IMR-90 (cell line): ENCODE measurements around the gene NECTIN4. TPM values are rescaled to one million over a fixed set of nuclear protein-coding genes. Genes with fewer than 3 reads are reported as not detected.
A peak's percentile ranks its signal among the peaks of the same experiment; 100 is the strongest.

Source experiments
- ATAC-seq: fragments of 200-7000 bp; cut with Tn5 transposase; 2 replicates; pipeline ENCODE4 v1.9.1; 2020; ENCODE audit warnings: low read depth, mild to moderate bottlenecking, moderate library complexity
- BruUV-seq: library from RNA; stranded (reverse); fragments of 400-500 nt; replicated peaks from 2 replicates; lab custom pipeline; 2021; lab: Mats Ljungman, UMichigan
- CTCF ChIA-PET: fragments of 300-600 bp; formaldehyde crosslinking; extraction: SDS; loops from one replicate; lab custom pipeline; 2021; ENCODE audit warnings: antibody characterized with exemption; lab: Yijun Ruan, JAX
- POLR2A ChIA-PET: fragments of 300-600 bp; sonication (Branson Sonifier 250); formaldehyde crosslinking; loops from one replicate; lab custom pipeline; 2022; ENCODE audit warnings: antibody characterized with exemption; ENCODE audit not compliant: unreplicated experiment; lab: Charles Lee
- DNase-seq: peaks from one replicate; pipeline ENCODE4 v3.0.0; 2013
- H2AFZ ChIP-seq: replicated peaks from 2 replicates; pipeline ENCODE3; 2013; ENCODE audit warnings: low read length, mild to moderate bottlenecking; ENCODE audit not compliant: poor library complexity
- H2AK5ac ChIP-seq: 2 replicates; pipeline ENCODE4 v1.6.1; 2013; ENCODE audit warnings: low read depth, low read length, inconsistent platforms
- H2AK9ac ChIP-seq: replicated peaks from 2 replicates; pipeline ENCODE3; 2013; ENCODE audit warnings: mild to moderate bottlenecking, low read depth, low read length, moderate library complexity; ENCODE audit not compliant: poor library complexity
- H2BK120ac ChIP-seq: 2 replicates; pipeline ENCODE4 v1.6.1; 2013; ENCODE audit warnings: low read depth, low read length, inconsistent platforms
- H2BK15ac ChIP-seq: 3 replicates; pipeline ENCODE4 v1.6.1; 2013; ENCODE audit warnings: low read depth, low read length, inconsistent platforms
- H2BK20ac ChIP-seq: 2 replicates; pipeline ENCODE4 v1.6.1; 2013; ENCODE audit warnings: low read depth, mild to moderate bottlenecking, inconsistent platforms, low read length, moderate library complexity
- H2BK5ac ChIP-seq: 2 replicates; pipeline ENCODE4 v1.6.1; 2013; ENCODE audit warnings: mild to moderate bottlenecking, low read depth, low read length, inconsistent platforms; ENCODE audit not compliant: poor library complexity, severe bottlenecking
- H3K14ac ChIP-seq: replicated peaks from 2 replicates; pipeline ENCODE4 v1.6.1; 2013; ENCODE audit warnings: low read depth, low read length, inconsistent platforms
- H3K18ac ChIP-seq: 2 replicates; pipeline ENCODE4 v1.6.1; 2013; ENCODE audit warnings: low read depth, low read length, control low read depth
- H3K23ac ChIP-seq: 2 replicates; pipeline ENCODE4 v1.6.1; 2013; ENCODE audit warnings: low read depth, low read length, inconsistent platforms
- H3K27ac ChIP-seq: 2 replicates; pipeline ENCODE4 v1.5.1; 2013; ENCODE audit warnings: mild to moderate bottlenecking, control low read depth, low read length; ENCODE audit not compliant: insufficient read depth
- H3K27me3 ChIP-seq: 2 replicates; pipeline ENCODE4 v1.6.1; 2013; ENCODE audit warnings: low read length; ENCODE audit not compliant: control insufficient read depth, insufficient read depth
- H3K36me3 ChIP-seq: 2 replicates; pipeline ENCODE4 v1.6.1; 2013; ENCODE audit warnings: low read length, mixed read lengths; ENCODE audit not compliant: control insufficient read depth, insufficient read depth
- H3K4ac ChIP-seq: 2 replicates; pipeline ENCODE4 v1.6.1; 2013; ENCODE audit warnings: low read depth, low read length, inconsistent platforms
- H3K4me1 ChIP-seq: 2 replicates; pipeline ENCODE4 v1.6.1; 2013; ENCODE audit warnings: low read length, mixed read lengths; ENCODE audit not compliant: control insufficient read depth, insufficient read depth
- H3K4me2 ChIP-seq: 2 replicates; pipeline ENCODE4 v1.6.1; 2013; ENCODE audit warnings: low read depth, mild to moderate bottlenecking, control low read depth, low read length, moderate library complexity
- H3K4me3 ChIP-seq: 2 replicates; pipeline ENCODE4 v1.5.1; 2013; ENCODE audit warnings: low read depth, mild to moderate bottlenecking, control low read depth, low read length, moderate library complexity; ENCODE audit not compliant: insufficient read depth
- H3K56ac ChIP-seq: 2 replicates; pipeline ENCODE4 v1.6.1; 2013; ENCODE audit warnings: low read length, inconsistent platforms; ENCODE audit not compliant: insufficient read depth; ENCODE audit errors: extremely low read depth
- H3K79me1 ChIP-seq, 2 experiments: 2 replicates each; pipeline ENCODE4 v1.6.1; 2013; ENCODE audit warnings: low read length in 2 of 2, inconsistent platforms in 1 of 2, low read depth in 1 of 2
- H3K9ac ChIP-seq: 2 replicates; pipeline ENCODE4 v1.6.1; 2013; ENCODE audit warnings: low read depth, low read length, control low read depth
- H3K9me1 ChIP-seq: 2 replicates; pipeline ENCODE4 v1.6.1; 2013; ENCODE audit warnings: low read length, inconsistent platforms; ENCODE audit not compliant: insufficient read depth
- H3K9me3 ChIP-seq: 2 replicates; pipeline ENCODE4 v1.6.1; 2013; ENCODE audit warnings: low read length; ENCODE audit not compliant: control insufficient read depth, insufficient read depth
- H4K20me1 ChIP-seq: 2 replicates; pipeline ENCODE4 v1.6.1; 2013; ENCODE audit warnings: low read length, inconsistent platforms; ENCODE audit not compliant: insufficient read depth
- H4K5ac ChIP-seq: 2 replicates; pipeline ENCODE4 v1.6.1; 2013; ENCODE audit warnings: mild to moderate bottlenecking, low read depth, low read length, control low read depth
- H4K8ac ChIP-seq, 2 experiments: 2 replicates each; pipeline ENCODE4 v1.6.1; 2013; ENCODE audit warnings: low read depth in 2 of 2, low read length in 2 of 2, control low read depth in 1 of 2, inconsistent platforms in 1 of 2
- H4K91ac ChIP-seq: 2 replicates; pipeline ENCODE4 v1.6.1; 2013; ENCODE audit warnings: low read depth, low read length, inconsistent platforms; ENCODE audit not compliant: insufficient read depth
- BHLHE40 ChIP-seq: fragments of 150-350 bp; IDR thresholded peaks from 2 replicates; pipeline ENCODE4 v1.6.1; 2016; ENCODE audit warnings: mild to moderate bottlenecking, low read depth, low read length
- CEBPB ChIP-seq: IDR thresholded peaks from 2 replicates; pipeline ENCODE4 v1.6.1; 2012; ENCODE audit warnings: low read depth, low read length, improper control_type of control experiment
- CHD1 ChIP-seq: IDR thresholded peaks from 2 replicates; pipeline ENCODE4 v1.6.1; 2012; ENCODE audit warnings: low read depth, low read length, improper control_type of control experiment
- CTCF ChIP-seq: conservative IDR thresholded peaks from 2 replicates; pipeline ENCODE4 v1.5.1; 2012; ENCODE audit warnings: mild to moderate bottlenecking, low read depth, low read length, improper control_type of control experiment
- ELK1 ChIP-seq: fragments of 150-350 bp; IDR thresholded peaks from 2 replicates; pipeline ENCODE4 v1.6.1; 2016; ENCODE audit warnings: low read depth, mild to moderate bottlenecking, low read length, moderate library complexity, borderline replicate concordance
- FOS ChIP-seq: fragments of 150-350 bp; IDR thresholded peaks from 2 replicates; pipeline ENCODE4 v1.6.1; 2016; ENCODE audit warnings: low read depth, low read length
- MAFK ChIP-seq: IDR thresholded peaks from 2 replicates; pipeline ENCODE4 v1.6.1; 2012; ENCODE audit warnings: low read depth, low read length, improper control_type of control experiment
- MAZ ChIP-seq: IDR thresholded peaks from 2 replicates; pipeline ENCODE4 v1.6.1; 2012; ENCODE audit warnings: low read depth, mild to moderate bottlenecking, low read length, improper control_type of control experiment, moderate library complexity, borderline replicate concordance
- MXI1 ChIP-seq: IDR thresholded peaks from 2 replicates; pipeline ENCODE4 v1.6.1; 2012; ENCODE audit warnings: low read depth, mild to moderate bottlenecking, low read length, moderate library complexity, borderline replicate concordance
- NFE2L2 ChIP-seq: fragments of 150-350 bp; IDR thresholded peaks from 2 replicates; pipeline ENCODE4 v1.6.1; 2016; ENCODE audit warnings: low read depth, mild to moderate bottlenecking, low read length
- POLR2A ChIP-seq: IDR thresholded peaks from 2 replicates; pipeline ENCODE4 v1.6.1; 2012; ENCODE audit warnings: mild to moderate bottlenecking, low read depth, low read length
- RAD21 ChIP-seq: IDR thresholded peaks from 2 replicates; pipeline ENCODE4 v1.6.1; 2012; ENCODE audit warnings: low read length, improper control_type of control experiment
- RCOR1 ChIP-seq: IDR thresholded peaks from 2 replicates; pipeline ENCODE4 v1.6.1; 2012; ENCODE audit warnings: mild to moderate bottlenecking, low read length, improper control_type of control experiment; ENCODE audit not compliant: insufficient replicate concordance
- RFX5 ChIP-seq: IDR thresholded peaks from 2 replicates; pipeline ENCODE4 v1.8.0; 2012; ENCODE audit warnings: low read depth, mild to moderate bottlenecking, low read length, moderate library complexity
- SMC3 ChIP-seq: fragments of 150-350 bp; IDR thresholded peaks from 2 replicates; pipeline ENCODE4 v1.6.1; 2016; ENCODE audit warnings: low read depth, mild to moderate bottlenecking, antibody characterized with exemption, low read length, moderate library complexity
- USF2 ChIP-seq: fragments of 150-350 bp; IDR thresholded peaks from 2 replicates; pipeline ENCODE4 v1.6.1; 2017; ENCODE audit warnings: mild to moderate bottlenecking, antibody characterized with exemption, low read length, low read depth
- WGBS, 2 experiments: methylation state at CpG; one replicate each; pipeline versions ENCODE4 v1.1.5 to v1.1.7; 2013; ENCODE audit warnings: missing lambda C conversion rate in 2 of 2; ENCODE audit not compliant: insufficient read length in 1 of 2; ENCODE audit errors: extremely low coverage in 2 of 2; 5-methylcytosine and 5-hydroxymethylcytosine counted together
- dilution Hi-C: fragments of 300-500 bp; cut with HindIII; formaldehyde crosslinking; loops from one replicate; pipeline ENCODE4 v1.14.3; 2018; ENCODE audit warnings: low sequenced_read_pairs; ENCODE audit not compliant: unreplicated experiment
- in situ Hi-C: fragments of 300-500 bp; cut with MboI; formaldehyde crosslinking; loops from 3 replicates; pipeline ENCODE4 v1.14.3; 2019; ENCODE audit warnings: low sequenced_read_pairs, inconsistent platforms, mixed read lengths
- intact Hi-C: fragments of 100-400 bp; cut with micrococcal nuclease; formaldehyde crosslinking; loops from 2 replicates; pipeline ENCODE4 v1.10.0; 2022
- polyA plus RNA-seq, 3 experiments: library from polyadenylated mRNA; depleted of rRNA; stranded (reverse); fragments of >200 nt; gene quantifications; 2 replicates each; pipeline ENCODE4 v1.2.3, GENCODE V29; 2012; ENCODE audit warnings: low replicate concordance in 1 of 3
- total RNA-seq: library from RNA; depleted of rRNA; stranded (reverse); fragments of >200 nt; gene quantifications from 2 replicates; pipeline ENCODE4 v1.2.3, GENCODE V29; 2012

Gene NECTIN4
- total and polyA plus RNA-seq, 2 of the 4 experiments (the other 2 are of a cell fraction) = 0.18 to 0.24 TPM

DNA sequence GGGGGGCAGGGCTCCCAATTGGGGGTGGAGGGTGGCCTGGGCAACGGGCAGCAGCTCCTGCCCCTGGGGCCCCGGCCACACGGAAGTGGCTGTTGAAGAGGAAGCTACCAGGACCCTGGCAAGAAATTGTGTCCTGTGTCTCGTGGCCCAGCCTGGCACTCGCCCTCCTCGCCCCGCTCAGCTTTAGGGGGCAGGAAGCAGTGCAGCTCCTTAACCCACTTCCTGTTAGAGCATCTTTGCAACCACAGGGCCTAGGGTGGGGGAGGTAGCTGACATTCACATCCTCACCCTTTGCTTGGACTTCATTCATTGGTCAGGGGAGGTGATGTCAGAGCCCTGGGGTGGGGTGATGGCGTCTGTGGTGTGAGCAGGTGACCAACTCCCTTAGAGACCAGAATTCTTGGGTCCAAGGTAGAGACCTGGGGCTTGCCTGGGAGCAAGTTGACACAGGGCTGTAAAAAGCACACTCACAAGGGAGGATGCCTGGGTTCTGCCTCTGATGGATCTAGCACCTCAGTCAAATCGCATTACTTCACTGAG lies 19.6 kb downstream of the NECTIN4 start, which contains the start of gene ARHGAP30:
Gene ARHGAP30 (minus strand): TSS at position 161 of the 540 bp plus-strand sequence. CDS start 267 bp downstream, outside the sequence.
- H4K20me1 ChIP-seq = no peaks in the 10 kb centered on the region; the same call in none of the 2 replicates
- no TSS peak for BruUV-seq
- H3K23ac ChIP-seq = no peak within 1 kb of the TSS
- H3K18ac ChIP-seq = no peak within 1 kb of the TSS
- H2AFZ ChIP-seq = peak within 1 kb of the TSS; percentile 63
- no peak within 1 kb of the TSS for H3K14ac ChIP-seq
- H4K91ac ChIP-seq = no peak within 1 kb of the TSS
- H3K9me1 ChIP-seq = no peaks in the 10 kb centered on the region
- no peak within 1 kb of the TSS for H2BK120ac ChIP-seq
- H3K4me1 ChIP-seq = no peaks in the 10 kb centered on the region
- no peak within 1 kb of the TSS for H4K8ac ChIP-seq
- ATAC-seq (no peak), DNase-seq (no peak)
- no peak within 1 kb of the TSS for H2BK5ac ChIP-seq
- 60% methylated on average over 1 of the region's 9 CpGs; no CpG with 5 or more reads in 1 of the 2 experiments for WGBS, 2 experiments
- no peak within 1 kb of the TSS for H3K9ac ChIP-seq
- no peak within 1 kb of the TSS for H3K27ac ChIP-seq
- H3K27me3 ChIP-seq = no peaks in the 10 kb centered on the region; the same call in 1 of the 2 replicates
- in situ Hi-C loops (no loop called here), dilution Hi-C loops (no loop called here), intact Hi-C loops (no loop called here)
- CTCF ChIA-PET = no interaction called here
- H3K36me3 ChIP-seq = no peaks in the 10 kb centered on the region
- H3K56ac ChIP-seq = no peak within 1 kb of the TSS
- no peak within 1 kb of the TSS for H3K4me3 ChIP-seq
- no peak within 1 kb of the TSS for H4K5ac ChIP-seq
- TF ChIP-seq CTCF (no peak), BHLHE40 (no peak), CEBPB (no peak), RFX5 (no peak), NFE2L2 (no peak), CHD1 (no peak), RCOR1 (no peak), MAFK (no peak), MAZ (no peak), USF2 (no peak), FOS (no peak), RAD21 (no peak), POLR2A (no peak), ELK1 (no peak), MXI1 (no peak), SMC3 (no peak)
- H2BK15ac ChIP-seq = no peak within 1 kb of the TSS
- H3K4ac ChIP-seq = no peak within 1 kb of the TSS
- H2AK5ac ChIP-seq = no peak within 1 kb of the TSS; the same call in 1 of the 2 replicates
- no peaks in the 10 kb centered on the region for H3K9me3 ChIP-seq
- POLR2A ChIA-PET = no interaction called here
- no peak within 1 kb of the TSS for H2BK20ac ChIP-seq
- no peak within 1 kb of the TSS for H3K4me2 ChIP-seq
- peak within 1 kb of the TSS; percentile 28 for H2AK9ac ChIP-seq
- no peaks in the 10 kb centered on the region for H3K79me1 ChIP-seq
